ENCODE measurements around the gene SMARCD1. TPM values are rescaled to one million over a fixed set of nuclear protein-coding genes. Genes with fewer than 3 reads are reported as not detected.

SMARCD1 gene
- total RNA-seq, 1 donor from 2014 or later: 44.2 TPM

DNA sequence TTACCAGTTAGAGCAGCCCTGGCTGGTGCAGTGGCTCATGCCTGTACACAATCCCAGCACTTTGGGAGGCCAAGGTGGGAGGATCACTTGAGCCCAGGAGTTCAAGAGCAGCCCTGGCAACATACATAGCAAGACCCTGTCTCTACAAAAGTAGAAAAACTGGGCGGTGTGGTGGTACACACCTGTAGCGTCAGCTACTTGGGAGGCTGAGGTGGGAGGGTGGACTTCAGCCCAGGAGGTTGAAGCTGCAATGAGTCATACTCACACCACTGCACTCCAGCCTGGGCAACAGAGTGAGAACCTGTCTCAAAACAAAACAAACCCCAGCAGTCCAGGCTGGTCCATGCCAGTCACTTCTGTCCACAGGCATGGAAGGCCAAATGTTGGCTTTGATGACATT is 34.2 kb downstream of the SMARCD1 start:
- intact Hi-C loops (cut with DNase I): no loop called here
- TF ChIP-seq, protein P1, sequence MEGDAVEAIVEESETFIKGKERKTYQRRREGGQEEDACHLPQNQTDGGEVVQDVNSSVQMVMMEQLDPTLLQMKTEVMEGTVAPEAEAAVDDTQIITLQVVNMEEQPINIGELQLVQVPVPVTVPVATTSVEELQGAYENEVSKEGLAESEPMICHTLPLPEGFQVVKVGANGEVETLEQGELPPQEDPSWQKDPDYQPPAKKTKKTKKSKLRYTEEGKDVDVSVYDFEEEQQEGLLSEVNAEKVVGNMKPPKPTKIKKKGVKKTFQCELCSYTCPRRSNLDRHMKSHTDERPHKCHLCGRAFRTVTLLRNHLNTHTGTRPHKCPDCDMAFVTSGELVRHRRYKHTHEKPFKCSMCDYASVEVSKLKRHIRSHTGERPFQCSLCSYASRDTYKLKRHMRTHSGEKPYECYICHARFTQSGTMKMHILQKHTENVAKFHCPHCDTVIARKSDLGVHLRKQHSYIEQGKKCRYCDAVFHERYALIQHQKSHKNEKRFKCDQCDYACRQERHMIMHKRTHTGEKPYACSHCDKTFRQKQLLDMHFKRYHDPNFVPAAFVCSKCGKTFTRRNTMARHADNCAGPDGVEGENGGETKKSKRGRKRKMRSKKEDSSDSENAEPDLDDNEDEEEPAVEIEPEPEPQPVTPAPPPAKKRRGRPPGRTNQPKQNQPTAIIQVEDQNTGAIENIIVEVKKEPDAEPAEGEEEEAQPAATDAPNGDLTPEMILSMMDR (IDR thresholded peaks at IDR 0.05): no peak
- no peaks in the 10 kb centered on the region for H3K9me3 ChIP-seq
- no peak overlapping the region for H3K4me3 ChIP-seq
- no peaks in the 10 kb centered on the region for H3K27me3 ChIP-seq (ENCODE audit: low read depth)
- H3K27ac ChIP-seq: no peak overlapping the region
- ATAC-seq (no peak), DNase-seq (no peak)
- peaks cover 82% of the 10 kb centered on the region for H3K36me3 ChIP-seq
- peaks cover 19% of the 10 kb centered on the region for H3K4me1 ChIP-seq

DNA sequence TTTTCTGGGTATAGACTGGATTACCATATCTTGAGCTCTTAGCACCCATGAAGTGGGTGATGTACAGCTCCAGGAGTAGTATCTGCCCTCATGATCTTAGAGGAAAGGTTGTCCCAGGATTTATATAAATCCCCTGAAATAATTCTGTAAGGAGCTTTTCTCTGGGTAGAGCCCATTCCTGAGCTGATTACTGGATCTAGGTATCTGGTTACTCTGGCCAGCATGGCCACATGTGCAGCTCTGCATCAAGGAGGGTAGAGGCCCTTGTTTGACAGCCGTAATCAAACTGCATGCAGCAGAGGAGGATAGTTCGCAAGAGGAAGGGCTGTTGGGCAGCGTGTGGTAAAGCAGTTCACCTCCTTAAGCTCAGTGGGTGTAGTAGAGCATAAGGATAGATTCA is 35.4 kb downstream of the SMARCD1 start:
- TF ChIP-seq, protein P1 (IDR thresholded peaks at IDR 0.05): no peak
- intact Hi-C loops (cut with DNase I): no loop called here
- peaks cover 80% of the 10 kb centered on the region for H3K36me3 ChIP-seq
- no peaks in the 10 kb centered on the region for H3K27me3 ChIP-seq (ENCODE audit: low read depth)
- DNase-seq: no peak
- H3K27ac ChIP-seq: no peak overlapping the region
- ATAC-seq: no peak
- peaks cover 20% of the 10 kb centered on the region for H3K4me1 ChIP-seq
- no peak overlapping the region for H3K4me3 ChIP-seq
- H3K9me3 ChIP-seq: no peaks in the 10 kb centered on the region

DNA sequence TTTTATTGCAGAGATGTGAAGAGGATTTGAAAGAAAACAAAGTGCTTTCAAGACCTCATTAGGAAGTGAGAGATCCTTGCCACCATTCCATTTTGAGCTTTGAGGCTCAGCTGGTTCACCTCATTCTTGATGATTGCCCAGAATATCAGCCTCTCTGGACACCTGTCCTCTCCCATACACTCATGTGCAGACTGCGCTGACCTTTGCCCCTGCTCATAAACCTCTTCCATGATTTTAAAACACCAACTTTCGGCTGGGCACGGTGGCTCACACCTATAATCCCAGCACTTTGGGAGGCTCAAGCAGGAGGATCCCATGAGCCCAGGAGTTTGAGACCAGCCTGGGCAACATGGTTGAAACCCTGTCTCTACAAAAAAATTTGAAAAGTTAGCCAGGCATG is 35.8 kb downstream of the SMARCD1 start:
- no peak for ATAC-seq
- TF ChIP-seq, protein P1 (IDR thresholded peaks at IDR 0.05): no peak
- H3K27ac ChIP-seq: no peak overlapping the region
- peaks cover 21% of the 10 kb centered on the region for H3K4me1 ChIP-seq
- no peak for DNase-seq
- no peaks in the 10 kb centered on the region for H3K27me3 ChIP-seq (ENCODE audit: low read depth)
- no peaks in the 10 kb centered on the region for H3K9me3 ChIP-seq
- peaks cover 80% of the 10 kb centered on the region for H3K36me3 ChIP-seq
- intact Hi-C loops (cut with DNase I): no loop called here
- no peak overlapping the region for H3K4me3 ChIP-seq

DNA sequence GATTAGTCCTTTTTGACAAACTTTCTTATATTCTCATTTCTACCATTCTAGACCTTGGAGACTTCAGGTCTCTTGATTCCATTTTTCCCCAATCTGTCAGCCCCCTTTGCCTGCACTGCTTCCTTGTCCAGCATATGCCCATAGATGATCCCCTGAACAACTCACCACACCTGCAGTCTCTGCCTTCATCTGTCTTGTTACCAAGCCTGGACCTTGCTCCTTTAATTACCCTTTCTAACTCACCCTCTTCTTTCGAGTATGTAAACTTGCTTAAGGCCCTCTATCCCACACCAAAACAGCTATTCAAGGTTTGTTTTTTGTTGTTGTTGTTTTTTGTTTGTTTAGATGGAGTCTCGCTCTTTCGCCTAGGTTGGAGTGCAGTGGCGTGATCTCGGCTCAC is 36.5 kb downstream of the SMARCD1 start:
- intact Hi-C loops (cut with DNase I): no loop called here
- peaks cover 16% of the 10 kb centered on the region for H3K4me1 ChIP-seq
- peaks cover 79% of the 10 kb centered on the region for H3K36me3 ChIP-seq
- DNase-seq (no peak), ATAC-seq (no peak)
- H3K27me3 ChIP-seq (ENCODE audit: low read depth): no peaks in the 10 kb centered on the region
- TF ChIP-seq, protein P1 (IDR thresholded peaks at IDR 0.05): no peak
- no peak overlapping the region for H3K4me3 ChIP-seq
- H3K27ac ChIP-seq: no peak overlapping the region
- no peaks in the 10 kb centered on the region for H3K9me3 ChIP-seq

DNA sequence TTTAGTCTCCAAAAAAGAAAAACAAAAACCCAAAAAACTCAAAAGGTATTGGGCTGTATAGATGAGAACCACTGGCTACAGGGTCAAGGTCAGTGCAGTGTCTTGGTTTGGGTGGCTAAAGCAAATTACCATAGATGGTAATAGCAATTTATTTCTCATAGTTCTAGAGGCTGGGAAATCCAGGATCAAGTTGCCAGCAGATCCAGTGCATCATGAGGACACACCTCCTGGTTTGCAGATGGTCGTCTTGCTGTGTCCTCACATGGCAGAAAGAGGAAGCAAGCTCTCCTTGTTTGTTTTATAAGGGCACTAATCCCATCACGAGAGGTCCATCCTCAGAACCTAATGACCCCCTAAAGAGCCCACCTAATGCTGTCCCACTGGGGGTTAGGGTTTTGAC is 38.1 kb downstream of the SMARCD1 start:
- ATAC-seq (no peak), DNase-seq (no peak)
- intact Hi-C loops (cut with DNase I): no loop called here
- peaks cover 90% of the 10 kb centered on the region for H3K36me3 ChIP-seq
- H3K4me3 ChIP-seq: no peak overlapping the region
- TF ChIP-seq, protein P1 (IDR thresholded peaks at IDR 0.05): no peak
- no peaks in the 10 kb centered on the region for H3K9me3 ChIP-seq
- H3K27ac ChIP-seq: no peak overlapping the region
- H3K4me1 ChIP-seq: peaks cover 11% of the 10 kb centered on the region
- H3K27me3 ChIP-seq (ENCODE audit: low read depth): no peaks in the 10 kb centered on the region

DNA sequence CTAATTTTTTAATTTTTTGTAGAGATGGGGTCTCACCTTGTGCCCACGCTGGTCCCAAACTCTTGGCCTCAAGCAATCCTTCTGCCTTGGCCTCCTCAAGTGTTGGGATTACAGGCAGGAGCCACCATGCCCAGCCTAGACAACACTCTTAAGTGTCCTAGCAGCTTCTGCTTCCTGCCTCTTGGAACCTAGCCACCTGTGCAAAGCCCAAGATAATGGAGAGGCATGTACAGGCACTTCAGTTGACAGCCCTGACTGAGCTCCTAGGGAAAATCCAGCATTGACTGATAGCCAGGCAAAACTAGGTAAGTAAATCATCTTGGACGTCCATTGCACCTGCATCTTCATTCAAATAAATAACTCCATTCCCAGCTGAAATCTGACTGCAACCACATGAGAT is 42.4 kb downstream of the SMARCD1 start:
- Histone ChIP-seq H3K4me1 (peaks cover 11% of the 10 kb centered on the region), H3K27ac (no peak overlapping the region), H3K36me3 (peaks cover 93% of the 10 kb centered on the region), H3K27me3 (ENCODE audit: low read depth) (no peaks in the 10 kb centered on the region), H3K9me3 (no peaks in the 10 kb centered on the region), H3K4me3 (no peak overlapping the region)
- ATAC-seq (peak in 1 of 2 donors; percentile 24), DNase-seq (no peak)
- TF ChIP-seq, protein P1 (IDR thresholded peaks at IDR 0.05): no peak
- intact Hi-C loops (cut with DNase I): no loop called here

All from lower lobe of right lung (tissue), 2 donors.